NCI-H128 (cell line): Measurements from ENCODE around the gene TAF8.

Experiments used
- DNase-seq: peaks from one replicate; lab custom pipeline; 2025; ENCODE audit not compliant: unreplicated experiment; lab: John Stamatoyannopoulos, UW

TAF8 gene

GRCh38 chr6:42049948-42050296 is 402 bp upstream of the TAF8 start:
- DNase-seq = no peak

- DNase-seq = no peak
These were observed 937 bp downstream of the TAF8 start for GRCh38 chr6:42051268-42051653.

DNA sequence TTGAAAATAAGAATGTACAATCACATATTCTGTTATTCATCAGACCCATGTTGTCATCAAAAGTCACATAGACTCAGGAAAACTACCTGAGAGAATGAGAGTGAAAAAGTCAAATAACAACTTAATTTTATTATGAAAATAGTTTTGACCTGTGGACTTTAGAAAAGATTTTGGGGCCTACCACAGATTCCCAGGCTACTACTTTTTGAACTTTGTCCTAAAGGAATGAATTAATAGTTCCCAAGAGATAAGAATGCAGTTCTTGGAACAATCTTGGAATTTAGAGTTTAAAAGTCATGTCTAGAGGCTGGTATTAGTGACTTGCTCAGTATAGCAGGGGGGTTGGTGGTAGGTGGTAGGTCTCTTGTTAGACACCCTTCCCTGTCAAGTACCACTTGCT is 3.3 kb downstream of the TAF8 start:
- no peak for DNase-seq

GRCh38 chr6:42059743-42060142 is 9.4 kb downstream of the TAF8 start:
- no peak for DNase-seq

DNA sequence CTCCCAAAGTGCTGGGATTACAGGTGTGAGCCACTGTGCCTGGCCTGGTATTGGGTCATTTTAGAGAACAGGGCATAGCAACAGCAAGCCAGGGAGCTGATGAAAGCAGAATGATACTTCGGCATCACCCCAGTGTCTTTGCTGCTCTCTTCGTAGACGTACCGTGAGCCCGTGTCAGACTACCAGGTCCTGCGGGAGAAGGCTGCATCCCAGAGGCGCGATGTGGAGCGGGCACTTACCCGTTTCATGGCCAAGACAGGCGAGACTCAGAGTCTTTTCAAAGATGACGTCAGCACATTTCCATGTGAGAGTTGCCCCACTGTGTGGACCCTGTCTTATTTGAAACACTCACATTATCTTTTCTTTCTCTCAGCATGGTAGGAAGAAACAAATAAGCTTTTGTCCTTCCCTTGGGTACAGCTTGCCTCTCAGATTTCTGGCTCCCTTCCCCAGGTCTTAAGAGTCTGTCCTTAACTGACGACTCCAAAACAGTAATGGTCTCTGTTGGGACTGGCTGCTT is 15.9 kb downstream of the TAF8 start:
- DNase-seq = no peak

GRCh38 chr6:42068173-42068572 is 17.8 kb downstream of the TAF8 start:
- no peak for DNase-seq

GRCh38 chr6:42068872-42069522 is 18.7 kb downstream of the TAF8 start:
- no peak for DNase-seq

DNA sequence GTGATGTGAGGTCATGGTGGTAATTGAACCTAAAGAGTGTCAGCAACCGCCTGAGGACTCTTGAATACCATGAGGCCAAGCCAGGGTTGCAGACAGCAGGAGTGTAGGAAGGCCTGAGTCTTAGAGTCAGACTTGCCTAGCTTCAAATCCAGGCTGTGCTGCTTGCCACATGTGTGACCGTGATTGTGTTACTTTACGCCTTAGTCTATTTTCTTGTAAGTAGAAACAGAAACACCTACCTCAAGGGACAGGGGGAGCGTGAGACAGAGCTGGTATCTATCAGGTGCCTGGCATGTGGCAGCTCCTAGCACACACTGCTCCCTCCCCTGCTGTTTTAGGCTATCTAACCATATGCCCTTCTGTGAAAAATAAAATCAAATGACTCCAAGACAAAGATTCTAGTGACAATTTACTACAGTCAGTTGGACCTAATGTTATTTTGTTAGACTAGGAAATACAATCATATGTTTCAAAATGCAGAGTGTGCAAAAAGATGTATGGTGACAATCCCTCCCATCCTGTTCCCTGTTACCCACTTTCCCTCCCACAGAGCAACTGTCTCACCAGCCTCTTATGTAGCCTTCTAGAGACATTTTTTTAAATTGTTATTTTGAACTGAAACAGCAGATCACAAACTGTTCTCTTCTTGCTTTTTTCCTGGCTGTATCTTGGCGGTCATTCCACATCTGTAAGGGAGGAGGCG is 21.7 kb downstream of the TAF8 start:
- no peak for DNase-seq

GRCh38 chr6:42073287-42073686 is 23.0 kb downstream of the TAF8 start:
- DNase-seq = no peak

GRCh38 chr6:42075159-42075838 is 25.0 kb downstream of the TAF8 start:
- DNase-seq = peak; percentile 27

GRCh38 chr6:42078386-42078785 is 28.1 kb downstream of the TAF8 start:
- no peak for DNase-seq

DNA sequence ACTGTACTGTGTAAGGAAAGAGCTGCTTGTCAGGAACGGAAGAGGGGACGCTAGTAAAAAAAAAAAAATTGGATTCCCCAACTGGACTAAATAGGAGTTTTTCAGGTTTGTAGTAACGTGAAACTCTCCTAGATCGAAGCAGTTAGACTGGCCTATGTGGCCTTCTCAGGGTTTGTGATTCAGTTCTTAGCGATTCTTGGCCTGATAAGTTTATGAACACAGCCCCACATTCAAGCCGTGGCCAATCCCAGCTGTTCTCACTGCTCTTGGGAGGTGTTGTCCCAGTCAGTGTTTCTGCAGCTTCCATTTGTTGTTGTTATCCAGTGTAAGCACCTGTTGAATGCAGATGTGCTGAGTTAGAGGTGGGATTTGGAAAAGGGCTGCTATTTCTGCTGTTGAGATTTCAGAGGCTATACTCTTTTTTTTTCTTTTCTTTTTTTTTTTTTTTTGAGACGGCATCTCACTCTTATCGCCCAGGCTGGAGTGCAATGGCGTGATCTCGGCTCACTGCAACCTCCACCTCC is 29.7 kb downstream of the TAF8 start:
- DNase-seq = no peak

- no peak for DNase-seq
These were observed 33.2 kb downstream of the TAF8 start for GRCh38 chr6:42083530-42083929.

GRCh38 chr6:42084889-42085288 is 34.6 kb downstream of the TAF8 start:
- DNase-seq = no peak

DNA sequence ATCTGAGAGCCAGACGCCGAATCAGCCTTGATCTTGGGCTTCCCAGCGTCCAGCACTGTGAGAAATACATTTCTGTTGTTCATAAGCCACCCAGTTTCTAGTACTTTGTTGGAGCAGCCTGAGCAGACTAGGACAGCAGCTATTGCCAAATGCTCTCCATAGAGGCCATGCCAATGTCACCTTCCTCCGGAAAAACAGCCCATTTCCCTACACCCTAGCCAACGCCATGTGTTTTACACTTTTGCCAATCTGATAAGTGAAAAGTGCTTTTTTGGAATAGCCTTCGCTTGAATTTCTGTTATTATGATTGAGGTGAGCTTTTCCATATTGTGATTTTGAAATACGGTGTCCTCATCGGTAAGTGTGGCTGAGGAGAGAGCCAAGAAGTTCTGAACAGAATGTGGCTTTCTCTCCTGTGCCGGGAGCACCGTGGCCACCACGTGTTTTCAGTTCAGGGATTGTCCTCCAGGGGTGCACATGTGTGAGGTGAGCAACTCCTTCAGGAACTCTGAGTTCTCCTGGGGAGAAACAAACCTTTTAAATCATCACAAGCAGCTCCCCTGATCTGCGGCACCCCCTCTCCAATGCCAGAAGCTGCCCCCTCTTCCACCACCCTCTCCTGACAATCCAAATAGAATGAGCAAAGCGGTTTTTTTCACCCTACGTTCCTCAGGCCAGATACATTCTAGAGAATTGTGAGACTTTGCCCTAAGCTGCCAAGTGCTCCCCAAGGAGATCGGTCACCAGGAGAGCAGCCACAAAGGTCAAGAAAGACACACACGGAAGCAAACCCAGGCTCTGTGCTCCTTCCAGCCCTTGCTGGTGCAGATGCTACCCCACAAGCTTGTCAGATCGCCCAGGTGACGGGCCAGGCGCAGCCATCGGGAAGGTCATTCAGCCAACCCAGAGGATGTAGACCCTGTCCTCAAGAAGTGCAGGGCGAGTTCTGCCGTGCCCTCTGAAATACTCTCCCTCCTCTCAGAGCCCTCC is 36.0 kb downstream of the TAF8 start:
- no peak for DNase-seq

DNA sequence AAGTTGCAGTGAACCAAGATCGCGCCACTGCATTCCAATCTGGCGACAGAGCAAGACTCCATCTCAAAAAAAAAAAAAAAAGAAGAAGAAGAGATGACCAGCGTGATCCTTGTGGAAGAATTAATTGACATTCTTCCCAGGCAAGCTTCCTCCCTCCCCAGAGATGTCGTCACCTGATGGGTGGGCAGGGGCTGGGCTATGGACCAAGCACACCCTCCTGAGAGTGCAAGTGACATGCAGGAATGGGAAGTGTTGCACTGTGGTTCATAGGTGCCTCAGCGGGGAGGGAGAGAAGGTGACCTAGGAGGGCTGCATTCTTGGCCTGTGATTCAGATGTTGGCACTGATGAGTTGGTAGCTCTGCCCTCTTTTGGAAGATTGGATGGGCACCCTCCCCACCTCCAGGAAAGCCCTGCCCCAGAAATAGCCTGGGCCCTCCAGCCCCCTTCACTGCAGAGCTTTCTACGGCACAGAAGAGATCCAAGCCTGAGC is 37.8 kb downstream of the TAF8 start:
- no peak for DNase-seq

GRCh38 chr6:42090819-42091717 is 40.7 kb downstream of the TAF8 start:
- DNase-seq = no peak

GRCh38 chr6:42091718-42092023 is 41.3 kb downstream of the TAF8 start:
- no peak for DNase-seq

- no peak for DNase-seq
These were observed 43.4 kb downstream of the TAF8 start for GRCh38 chr6:42093582-42094329.
